Osteoblast (primary cell): ENCODE measurements around the gene BABAM1. TPM values are rescaled to one million over a fixed set of nuclear protein-coding genes. Genes with fewer than 3 reads are reported as not detected.

Experiments
- DNase-seq: peaks from one replicate; pipeline ENCODE4 v3.0.0; 2011; ENCODE audit warnings: low spot score, mixed read lengths; ENCODE audit not compliant: insufficient read length; ENCODE audit errors: missing footprints
- H2AFZ ChIP-seq: 2 replicates; pipeline ENCODE4 v1.6.0; 2011; ENCODE audit warnings: mild to moderate bottlenecking, low read length
- H3K27ac ChIP-seq: 2 replicates; pipeline ENCODE4 v1.5.1; 2011; ENCODE audit warnings: mild to moderate bottlenecking, low read depth, low read length, moderate library complexity
- H3K27me3 ChIP-seq: 2 replicates; pipeline ENCODE4 v1.6.0; 2012; ENCODE audit warnings: mild to moderate bottlenecking, control low read depth, inconsistent platforms, low read length, moderate library complexity; ENCODE audit not compliant: insufficient read depth
- H3K36me3 ChIP-seq: 2 replicates; pipeline ENCODE4 v1.5.1; 2011; ENCODE audit warnings: mild to moderate bottlenecking, low read length, control low read depth, moderate library complexity; ENCODE audit not compliant: insufficient read depth
- H3K4me1 ChIP-seq: 2 replicates; pipeline ENCODE4 v1.5.1; 2011; ENCODE audit warnings: mild to moderate bottlenecking, low read length, control low read depth, moderate library complexity; ENCODE audit not compliant: insufficient read depth
- H3K4me2 ChIP-seq: 2 replicates; pipeline ENCODE4 v1.6.0; 2011; ENCODE audit warnings: mild to moderate bottlenecking, low read length; ENCODE audit not compliant: insufficient read depth
- H3K4me3 ChIP-seq: fragments of 200-600 bp; sonication (generic); 3 replicates; pipeline ENCODE4 v1.5.1; 2012; ENCODE audit warnings: mild to moderate bottlenecking, low read length, inconsistent platforms; ENCODE audit not compliant: insufficient read depth
- H3K79me2 ChIP-seq: 2 replicates; pipeline ENCODE4 v1.6.0; 2012; ENCODE audit warnings: mild to moderate bottlenecking, low read length, control low read depth, inconsistent platforms; ENCODE audit not compliant: insufficient read depth
- H3K9me3 ChIP-seq: 2 replicates; pipeline ENCODE4 v1.5.1; 2011; ENCODE audit warnings: low read depth, low read length, control low read depth
- H4K20me1 ChIP-seq: 2 replicates; pipeline ENCODE4 v1.6.0; 2012; ENCODE audit warnings: mild to moderate bottlenecking, low read length, control low read depth; ENCODE audit not compliant: insufficient read depth
- total RNA-seq: library from RNA; depleted of rRNA; stranded (reverse); fragments of >200 nt; gene quantifications from 2 replicates; pipeline ENCODE4 v1.2.3, GENCODE V29; 2012
- TF ChIP-seq, protein P1 (sequence below): IDR thresholded peaks from 2 replicates; pipeline ENCODE4 v1.5.1; 2011; ENCODE audit warnings: mild to moderate bottlenecking, low read depth, low read length, moderate library complexity; ENCODE audit errors: extremely low read depth

Gene BABAM1
- total RNA-seq, 1 donor, result 76.7 TPM

DNA sequence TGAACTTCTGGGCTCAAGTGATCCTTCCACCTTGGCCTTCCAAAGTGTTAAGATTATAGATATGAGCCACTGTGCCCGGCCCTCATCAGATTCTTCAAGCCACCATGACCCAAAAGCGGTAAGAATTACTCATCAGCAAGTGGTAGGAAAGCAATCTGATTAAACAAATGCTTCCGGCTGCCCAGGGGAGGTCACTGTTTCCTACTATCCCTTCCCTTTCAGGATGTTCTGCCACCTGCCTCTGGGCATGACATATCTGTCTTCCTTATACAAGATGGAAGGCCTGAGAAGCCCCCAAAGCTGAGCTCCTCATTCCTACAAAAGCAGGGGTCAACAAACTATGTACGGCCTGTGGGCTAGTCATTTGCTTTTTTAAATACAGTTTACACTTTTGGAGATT is 29.0 kb downstream of the BABAM1 start:
- no peaks in the 10 kb centered on the region for H3K36me3 ChIP-seq

DNA sequence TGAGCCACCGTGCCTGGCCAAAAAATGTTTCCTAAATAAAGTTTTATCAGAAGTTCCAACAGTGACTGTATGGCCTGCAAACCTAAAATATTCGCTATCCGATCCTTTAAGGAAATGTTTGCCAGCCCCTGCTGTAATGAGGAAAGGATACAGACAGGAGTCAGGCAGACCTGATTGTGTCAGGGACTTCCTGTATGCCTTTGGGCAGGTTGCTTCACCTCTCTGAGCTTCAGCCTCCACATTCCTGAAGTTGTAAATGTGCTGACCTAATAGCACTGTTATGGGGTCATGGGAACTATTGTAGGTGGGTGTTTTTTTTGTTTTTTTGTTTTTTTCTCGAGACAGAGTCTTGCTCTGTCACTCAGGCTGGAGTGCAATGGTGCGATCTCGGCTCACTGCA is 29.7 kb downstream of the BABAM1 start:
- Histone ChIP-seq H3K4me2 (no peak overlapping the region), H3K9me3 (no peaks in the 10 kb centered on the region), H2AFZ (no peak overlapping the region), H3K4me3 (no peak overlapping the region), H3K27me3 (no peaks in the 10 kb centered on the region), H4K20me1 (no peaks in the 10 kb centered on the region), H3K36me3 (no peaks in the 10 kb centered on the region), H3K27ac (no peak overlapping the region), H3K4me1 (peaks cover 6% of the 10 kb centered on the region), H3K79me2 (no peaks in the 10 kb centered on the region)
- no peak for DNase-seq
- TF ChIP-seq, protein P1, sequence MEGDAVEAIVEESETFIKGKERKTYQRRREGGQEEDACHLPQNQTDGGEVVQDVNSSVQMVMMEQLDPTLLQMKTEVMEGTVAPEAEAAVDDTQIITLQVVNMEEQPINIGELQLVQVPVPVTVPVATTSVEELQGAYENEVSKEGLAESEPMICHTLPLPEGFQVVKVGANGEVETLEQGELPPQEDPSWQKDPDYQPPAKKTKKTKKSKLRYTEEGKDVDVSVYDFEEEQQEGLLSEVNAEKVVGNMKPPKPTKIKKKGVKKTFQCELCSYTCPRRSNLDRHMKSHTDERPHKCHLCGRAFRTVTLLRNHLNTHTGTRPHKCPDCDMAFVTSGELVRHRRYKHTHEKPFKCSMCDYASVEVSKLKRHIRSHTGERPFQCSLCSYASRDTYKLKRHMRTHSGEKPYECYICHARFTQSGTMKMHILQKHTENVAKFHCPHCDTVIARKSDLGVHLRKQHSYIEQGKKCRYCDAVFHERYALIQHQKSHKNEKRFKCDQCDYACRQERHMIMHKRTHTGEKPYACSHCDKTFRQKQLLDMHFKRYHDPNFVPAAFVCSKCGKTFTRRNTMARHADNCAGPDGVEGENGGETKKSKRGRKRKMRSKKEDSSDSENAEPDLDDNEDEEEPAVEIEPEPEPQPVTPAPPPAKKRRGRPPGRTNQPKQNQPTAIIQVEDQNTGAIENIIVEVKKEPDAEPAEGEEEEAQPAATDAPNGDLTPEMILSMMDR, result no peak

More for the DNA sequence above, 29.0 kb downstream of the BABAM1 start:
- H3K27me3 ChIP-seq, result no peaks in the 10 kb centered on the region
- no peaks in the 10 kb centered on the region for H3K79me2 ChIP-seq
- H4K20me1 ChIP-seq, result no peaks in the 10 kb centered on the region
- no peak overlapping the region for H3K27ac ChIP-seq
- peaks cover 6% of the 10 kb centered on the region for H3K4me1 ChIP-seq
- TF ChIP-seq, protein P1, result peak; percentile 30
- no peak overlapping the region for H3K4me2 ChIP-seq
- peak; percentile 92 for DNase-seq
- no peak overlapping the region for H3K4me3 ChIP-seq
- H2AFZ ChIP-seq, result no peak overlapping the region
- no peaks in the 10 kb centered on the region for H3K9me3 ChIP-seq

DNA sequence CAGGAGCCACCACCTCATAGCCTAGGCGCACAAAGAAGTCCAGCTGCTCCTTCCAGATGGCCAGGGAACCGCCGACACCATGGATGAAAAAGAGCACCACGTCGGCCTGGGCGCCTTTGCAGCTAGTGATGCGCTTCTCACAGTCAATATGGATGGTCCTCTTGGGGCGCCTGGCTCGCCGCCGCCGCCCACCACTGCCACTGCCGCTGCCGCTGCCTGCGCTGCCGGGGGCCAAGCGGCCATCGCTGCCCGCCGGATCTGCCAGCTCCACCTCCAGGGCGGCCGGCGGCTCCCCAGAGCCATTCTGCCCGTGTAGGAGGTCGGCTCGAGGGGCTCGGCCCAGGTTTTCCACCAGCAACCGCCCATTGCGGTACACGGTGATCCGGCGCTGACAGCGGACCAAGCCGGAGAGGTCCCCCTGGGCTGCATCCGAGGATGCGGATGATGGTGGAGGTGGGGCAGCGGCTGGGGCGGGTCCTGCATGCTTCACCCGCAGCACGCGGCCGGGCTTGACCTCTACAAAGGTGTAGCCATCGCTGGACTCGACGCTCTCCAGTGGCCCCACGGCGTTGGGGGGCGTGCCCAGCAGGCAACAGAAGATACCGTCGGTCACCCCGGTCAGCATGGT is 33.9 kb downstream of the BABAM1 start:
- no peaks in the 10 kb centered on the region for H3K9me3 ChIP-seq
- H3K27ac ChIP-seq, result no peak overlapping the region
- no peak for DNase-seq
- H3K4me1 ChIP-seq, result peaks cover 29% of the 10 kb centered on the region
- H3K36me3 ChIP-seq, result no peaks in the 10 kb centered on the region
- H3K4me2 ChIP-seq, result no peak overlapping the region
- TF ChIP-seq, protein P1, result no peak
- no peak overlapping the region for H3K4me3 ChIP-seq
- no peaks in the 10 kb centered on the region for H3K27me3 ChIP-seq
- H4K20me1 ChIP-seq, result no peaks in the 10 kb centered on the region
- H3K79me2 ChIP-seq, result peaks cover 3% of the 10 kb centered on the region
- H2AFZ ChIP-seq, result no peak overlapping the region

DNA sequence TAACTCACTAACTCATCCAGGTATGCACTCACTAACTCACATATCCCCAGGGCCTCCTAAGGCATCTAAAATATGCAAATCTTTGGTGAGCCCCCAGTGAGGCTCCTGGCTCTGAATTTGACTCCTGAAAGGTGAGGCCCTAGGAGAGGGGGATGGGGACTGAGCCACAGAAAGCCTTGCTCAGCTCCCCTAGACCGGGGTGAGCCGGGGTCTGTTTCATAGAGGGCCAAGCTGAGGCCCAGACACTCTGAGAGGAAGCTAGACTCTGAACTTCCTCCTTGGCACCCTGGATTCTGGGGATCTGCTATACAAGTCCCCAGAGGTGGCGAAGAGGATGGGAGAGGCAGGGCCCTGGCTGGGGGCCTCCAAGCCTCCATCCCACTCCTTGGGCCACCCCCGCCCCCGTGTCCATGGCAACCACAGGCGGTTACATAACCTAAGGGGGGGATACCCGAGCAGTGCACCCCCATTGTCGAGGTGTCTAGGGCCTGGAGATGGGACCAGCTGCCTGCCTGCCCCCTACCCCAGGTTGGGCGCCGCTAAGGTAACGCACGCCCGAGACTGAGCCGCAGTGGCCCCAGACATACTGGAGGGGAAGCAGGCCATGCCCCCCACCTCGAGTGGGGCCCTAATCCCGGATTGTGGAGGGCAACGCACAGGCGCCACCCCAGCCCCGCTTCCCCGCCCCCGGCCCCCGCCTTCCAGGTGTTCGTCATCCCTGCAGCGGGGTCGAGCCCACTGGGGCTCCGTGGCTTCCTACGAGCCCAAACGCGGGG is 35.3 kb downstream of the BABAM1 start:
- no peaks in the 10 kb centered on the region for H3K9me3 ChIP-seq
- TF ChIP-seq, protein P1, result no peak
- DNase-seq, result peak; percentile 84
- peak overlapping the region; percentile 56 for H2AFZ ChIP-seq
- no peaks in the 10 kb centered on the region for H4K20me1 ChIP-seq
- no peak overlapping the region for H3K27ac ChIP-seq
- H3K4me3 ChIP-seq, result peak overlapping the region; percentile 83
- no peaks in the 10 kb centered on the region for H3K27me3 ChIP-seq
- H3K36me3 ChIP-seq, result no peaks in the 10 kb centered on the region
- peak overlapping the region; percentile 83 for H3K4me2 ChIP-seq
- H3K4me1 ChIP-seq, result peaks cover 31% of the 10 kb centered on the region
- peaks cover 9% of the 10 kb centered on the region for H3K79me2 ChIP-seq
